GM13976 (cell line): Measurements from ENCODE around the gene KIFC1.
A peak's percentile ranks its signal among the peaks of the same experiment; 100 is the strongest.

Source experiments
- DNase-seq: peaks from one replicate; pipeline ENCODE4 v3.0.0; 2012; ENCODE audit warnings: low spot score
- in situ Hi-C: fragments of 300-500 bp; cut with MboI; formaldehyde crosslinking; loops from one replicate; pipeline ENCODE4 v1.12.0; 2022; ENCODE audit warnings: low sequenced_read_pairs, mixed read lengths, inconsistent platforms; ENCODE audit not compliant: unreplicated experiment
- TF ChIP-seq, protein P1 (sequence below): IDR thresholded peaks from 2 replicates; pipeline ENCODE4 v1.5.1; 2012; ENCODE audit warnings: borderline replicate concordance, mild to moderate bottlenecking; ENCODE audit not compliant: insufficient read depth; ENCODE audit errors: extremely low read depth, missing control alignments, control extremely low read depth

KIFC1 gene

DNA sequence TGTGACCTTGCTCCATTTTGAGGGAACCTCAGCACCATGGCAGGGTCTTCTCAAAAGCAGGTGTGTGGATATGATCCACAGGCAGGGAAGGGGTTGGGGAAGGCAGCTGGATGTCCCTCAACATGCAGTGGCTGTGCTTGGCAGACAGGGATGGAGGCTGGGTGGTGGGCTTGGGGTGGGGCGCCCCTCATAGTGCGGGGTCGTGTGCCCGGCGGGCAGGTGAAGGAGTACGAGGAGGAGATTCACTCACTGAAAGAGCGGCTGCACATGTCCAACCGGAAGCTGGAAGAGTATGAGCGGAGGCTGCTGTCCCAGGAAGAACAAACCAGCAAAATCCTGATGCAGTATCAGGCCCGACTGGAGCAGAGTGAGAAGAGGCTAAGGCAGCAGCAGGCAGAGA is 54.7 kb downstream of the KIFC1 start:
- no peak for DNase-seq
- in situ Hi-C loops: no loop called here
- TF ChIP-seq, protein P1, sequence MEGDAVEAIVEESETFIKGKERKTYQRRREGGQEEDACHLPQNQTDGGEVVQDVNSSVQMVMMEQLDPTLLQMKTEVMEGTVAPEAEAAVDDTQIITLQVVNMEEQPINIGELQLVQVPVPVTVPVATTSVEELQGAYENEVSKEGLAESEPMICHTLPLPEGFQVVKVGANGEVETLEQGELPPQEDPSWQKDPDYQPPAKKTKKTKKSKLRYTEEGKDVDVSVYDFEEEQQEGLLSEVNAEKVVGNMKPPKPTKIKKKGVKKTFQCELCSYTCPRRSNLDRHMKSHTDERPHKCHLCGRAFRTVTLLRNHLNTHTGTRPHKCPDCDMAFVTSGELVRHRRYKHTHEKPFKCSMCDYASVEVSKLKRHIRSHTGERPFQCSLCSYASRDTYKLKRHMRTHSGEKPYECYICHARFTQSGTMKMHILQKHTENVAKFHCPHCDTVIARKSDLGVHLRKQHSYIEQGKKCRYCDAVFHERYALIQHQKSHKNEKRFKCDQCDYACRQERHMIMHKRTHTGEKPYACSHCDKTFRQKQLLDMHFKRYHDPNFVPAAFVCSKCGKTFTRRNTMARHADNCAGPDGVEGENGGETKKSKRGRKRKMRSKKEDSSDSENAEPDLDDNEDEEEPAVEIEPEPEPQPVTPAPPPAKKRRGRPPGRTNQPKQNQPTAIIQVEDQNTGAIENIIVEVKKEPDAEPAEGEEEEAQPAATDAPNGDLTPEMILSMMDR: no peak

DNA sequence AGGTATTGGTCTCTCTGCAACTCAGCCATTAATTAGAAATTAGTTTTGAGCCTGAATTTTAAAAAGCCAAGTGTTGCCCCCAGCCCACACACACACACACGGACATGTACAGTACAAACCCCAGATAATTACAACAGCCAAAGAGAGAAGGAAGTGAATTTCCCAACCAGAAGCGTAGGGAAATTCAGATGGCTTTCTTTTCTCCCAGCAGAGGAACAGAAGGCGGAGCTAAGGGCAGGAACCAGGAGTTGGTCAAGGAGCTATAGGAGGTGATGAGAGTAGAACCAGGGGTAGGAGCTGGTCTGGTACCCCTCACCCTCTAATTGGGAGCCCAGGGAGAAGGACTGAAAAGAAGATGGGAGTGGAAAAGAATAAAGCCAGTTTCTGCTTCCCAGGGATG is 58.8 kb downstream of the KIFC1 start:
- no peak for DNase-seq
- in situ Hi-C loops: no loop called here
- TF ChIP-seq, protein P1: no peak

DNA sequence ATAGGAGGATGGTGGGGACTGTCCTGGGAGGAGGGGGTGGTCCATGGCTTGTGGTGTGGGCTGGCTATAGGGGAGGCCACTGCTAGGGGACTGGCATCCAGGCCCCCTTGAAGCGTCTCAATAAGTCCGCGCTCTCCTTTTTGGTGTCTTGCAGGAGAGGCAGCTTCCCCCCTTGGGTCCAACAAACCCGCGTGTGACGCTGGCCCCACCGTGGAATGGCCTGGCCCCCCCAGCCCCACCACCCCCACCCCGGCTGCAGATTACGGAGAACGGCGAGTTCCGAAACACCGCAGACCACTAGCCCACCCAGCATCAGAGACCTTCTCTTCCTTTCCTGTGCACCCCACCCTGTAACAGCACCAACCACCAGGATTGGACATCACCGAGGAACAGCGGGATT is 60.0 kb downstream of the KIFC1 start:
- TF ChIP-seq, protein P1: no peak
- in situ Hi-C loops: no loop called here
- no peak for DNase-seq

DNA sequence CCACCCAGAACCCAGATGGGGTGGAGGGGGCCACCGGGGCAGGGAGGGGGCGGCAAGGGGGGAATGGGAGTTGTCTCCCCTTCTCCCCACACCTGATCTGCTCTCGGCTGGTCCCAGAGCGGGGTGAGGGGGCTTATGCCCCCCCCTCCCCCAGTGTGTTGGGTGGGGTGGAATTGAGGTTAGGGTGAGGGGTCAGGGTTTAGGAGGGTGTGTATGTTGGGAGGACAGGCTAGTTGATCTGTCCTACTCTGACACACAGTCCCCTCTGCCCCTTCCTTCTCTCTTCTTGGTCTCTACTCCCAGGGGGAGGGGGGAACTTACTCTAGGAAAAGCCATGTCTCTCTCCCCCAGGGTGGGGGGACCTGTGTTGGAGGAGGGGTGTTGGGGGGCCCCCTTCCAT is 60.9 kb downstream of the KIFC1 start:
- peak; percentile 26 for DNase-seq
- in situ Hi-C loops: no loop called here
- TF ChIP-seq, protein P1: no peak

DNA sequence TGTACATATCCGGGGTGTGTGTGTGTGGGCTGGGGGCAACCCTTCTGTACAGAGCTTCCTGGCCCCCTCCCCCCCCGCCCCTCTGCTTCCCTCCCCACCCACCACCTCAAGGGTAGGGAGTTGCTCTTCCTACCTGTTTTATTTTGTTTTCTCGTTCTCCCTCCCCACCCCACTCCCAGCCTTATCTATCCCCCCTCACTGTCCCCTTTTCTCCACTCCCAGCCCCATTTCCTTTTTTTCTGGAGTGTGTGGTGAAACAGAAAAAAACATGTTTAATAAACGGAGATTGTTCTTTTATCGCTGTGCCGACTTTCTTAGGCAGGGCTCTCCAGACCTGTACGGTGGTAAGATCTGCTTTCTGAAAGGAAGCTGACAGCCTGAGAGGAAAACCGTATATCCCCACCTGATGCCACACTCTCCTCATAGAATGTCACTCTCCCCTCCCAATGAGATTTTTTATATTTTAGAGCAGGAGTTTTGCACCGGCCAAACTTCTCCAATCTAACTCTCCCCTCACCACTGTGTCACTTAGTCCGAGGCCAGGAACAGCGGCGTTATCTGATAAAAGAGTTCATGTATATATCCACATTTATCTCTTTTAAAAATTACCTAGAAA is 61.9 kb downstream of the KIFC1 start:
- DNase-seq: peak; percentile 44
- TF ChIP-seq, protein P1: no peak
- in situ Hi-C loops: no loop called here

DNA sequence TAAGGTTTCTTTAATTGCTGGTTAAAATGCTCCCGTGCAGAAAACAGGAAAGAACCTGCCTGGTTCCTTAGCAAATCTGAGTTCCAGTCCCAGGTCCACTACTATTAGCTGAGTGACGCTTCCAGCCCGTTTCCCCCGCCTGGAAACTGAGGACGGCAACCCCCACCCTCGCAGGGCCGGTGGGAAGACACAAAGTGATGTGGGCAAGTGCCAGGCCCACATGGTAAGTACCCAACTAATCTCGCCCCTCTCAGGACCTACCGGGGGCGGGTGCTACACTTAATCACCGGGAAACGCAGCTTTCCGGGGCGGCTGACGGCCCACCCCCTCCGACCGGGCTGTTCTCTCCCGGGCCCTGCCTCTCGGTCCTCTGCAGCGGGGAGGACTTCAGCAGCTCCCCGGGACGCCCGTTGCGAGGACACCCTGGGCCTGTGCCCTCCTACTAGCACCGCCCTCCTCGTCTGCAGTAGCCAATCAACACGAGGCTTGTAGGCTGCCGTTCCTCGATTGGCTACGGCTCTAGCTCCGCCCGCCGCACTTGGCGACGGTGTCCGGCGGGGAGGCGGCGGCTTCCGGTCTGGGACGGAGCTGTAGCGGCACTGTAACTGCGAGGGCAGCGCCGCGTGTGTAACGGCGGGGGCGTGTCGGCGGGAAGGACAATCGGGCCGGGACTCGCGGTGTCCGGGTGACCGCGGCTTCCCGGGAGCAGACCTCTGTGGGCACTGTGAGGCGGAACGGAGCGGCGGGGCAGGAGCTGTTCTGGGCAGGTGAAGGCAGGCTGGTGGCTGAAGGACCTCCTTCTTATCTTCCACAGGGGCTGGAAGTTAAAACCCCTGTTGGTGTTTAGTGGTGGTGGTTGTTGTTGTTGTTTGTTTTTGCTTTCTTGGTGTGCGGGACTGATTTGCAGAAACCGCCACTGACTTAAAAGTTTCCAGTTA is 62.7 kb downstream of the KIFC1 start, which contains the start of gene ZBTB9:
Gene ZBTB9 (plus strand): TSS at position 568 of the 938 bp plus-strand sequence. CDS start 525 bp downstream, outside the sequence.
- peak; percentile 99 for DNase-seq
- TF ChIP-seq, protein P1: no peak
- in situ Hi-C loops: no loop called here
